Measurements from ENCODE around the gene FNBP1. TPM values are rescaled to one million over a fixed set of nuclear protein-coding genes. Genes with fewer than 3 reads are reported as not detected.
A peak's percentile ranks its signal among the peaks of the same experiment; 100 is the strongest.

Gene FNBP1
- total and polyA plus RNA-seq, 2 experiments from 2014 or later, result 26.6 to 28.8 TPM

DNA sequence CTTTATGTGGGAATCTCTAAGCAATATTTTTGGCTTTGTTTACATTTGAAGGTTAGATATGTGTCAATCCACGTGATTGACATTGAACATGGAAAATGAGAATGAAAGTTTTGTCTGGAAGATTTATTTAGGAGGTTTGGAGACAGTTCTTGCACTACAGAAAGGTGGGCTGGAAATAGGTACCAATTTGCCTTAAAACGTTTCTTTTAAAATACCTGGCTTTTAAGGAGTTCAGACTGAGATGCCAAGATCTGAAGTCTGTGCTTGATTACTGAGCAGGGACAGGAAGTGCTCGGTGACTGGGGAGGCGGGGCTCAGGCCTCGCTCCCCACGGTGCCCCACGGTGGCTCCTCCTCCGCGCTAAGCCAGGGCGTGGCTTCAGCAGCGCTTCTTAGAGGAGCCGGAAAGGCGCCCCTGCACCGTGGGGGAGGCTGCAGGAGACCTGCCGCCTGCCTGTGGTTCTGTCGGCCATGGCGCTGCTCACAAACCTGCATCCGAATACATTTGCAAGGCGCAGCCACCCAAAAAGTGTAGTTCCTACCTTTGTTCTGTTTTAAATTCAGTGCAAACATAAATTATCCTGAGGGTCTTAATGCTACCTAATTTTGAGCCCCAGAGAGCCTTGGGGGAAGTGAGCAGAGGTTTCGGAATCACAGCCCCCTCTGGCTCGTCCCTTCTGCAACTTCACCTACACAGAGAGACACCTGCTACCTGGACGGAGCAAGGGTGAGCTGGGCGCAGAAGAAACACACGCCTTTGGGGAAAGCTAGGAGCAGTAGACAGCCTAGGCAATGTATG is 158.6 kb downstream of the FNBP1 start:
- Histone ChIP-seq H4K20me1 (replicated peaks; ENCODE audit: insufficient read depth) (no peaks in the 10 kb centered on the region), H3K27me3 (ENCODE audit: insufficient read depth) (no peaks in the 10 kb centered on the region), H3K4me3 (peak overlapping the region; percentile 46), H2AFZ (peak overlapping the region; percentile 1; the same call in 1 of the 2 replicates), H3F3A (replicated peaks; ENCODE audit: low read depth) (peaks cover 23% of the 10 kb centered on the region), H3K36me3 (ENCODE audit: insufficient read depth) (no peaks in the 10 kb centered on the region), H3K4me1 (ENCODE audit: insufficient read depth) (peaks cover 44% of the 10 kb centered on the region), H3K9me2 (ENCODE audit: insufficient read depth) (no peaks in the 10 kb centered on the region), H3K4me2 (peak overlapping the region; percentile 76), H3K27ac (ENCODE audit: low read depth) (peak overlapping the region; percentile 71; the same call in 1 of the 2 replicates), H3K79me2 (replicated peaks; ENCODE audit: insufficient read depth) (no peaks in the 10 kb centered on the region)
- Mint-ChIP-seq H3K36me3 (ENCODE audit: low read depth) (peaks cover 8% of the 10 kb centered on the region; the same call in 1 of the 3 replicates), H3K4me3 (peak overlapping the region; percentile 66), H3K4me1 (peaks cover 59% of the 10 kb centered on the region), H3K27ac (peak overlapping the region; percentile 93), H3K27me3 (ENCODE audit: insufficient read depth, low read depth, poor library complexity) (peaks cover 22% of the 10 kb centered on the region), H3K9me3 (no peaks in the 10 kb centered on the region)
- ATAC-seq (peak; percentile 80), DNase-seq (ENCODE audit: low spot score) (peak; percentile 97)
- TF ChIP-seq ZNF331 (CRISPR knock-in tag; IDR thresholded peaks at IDR 0.05; ENCODE audit: low read depth) (no peak), POLR2AphosphoS5 (IDR thresholded peaks at IDR 0.05; ENCODE audit: low read depth) (peak; percentile 89)
- TF ChIP-seq, protein P1, sequence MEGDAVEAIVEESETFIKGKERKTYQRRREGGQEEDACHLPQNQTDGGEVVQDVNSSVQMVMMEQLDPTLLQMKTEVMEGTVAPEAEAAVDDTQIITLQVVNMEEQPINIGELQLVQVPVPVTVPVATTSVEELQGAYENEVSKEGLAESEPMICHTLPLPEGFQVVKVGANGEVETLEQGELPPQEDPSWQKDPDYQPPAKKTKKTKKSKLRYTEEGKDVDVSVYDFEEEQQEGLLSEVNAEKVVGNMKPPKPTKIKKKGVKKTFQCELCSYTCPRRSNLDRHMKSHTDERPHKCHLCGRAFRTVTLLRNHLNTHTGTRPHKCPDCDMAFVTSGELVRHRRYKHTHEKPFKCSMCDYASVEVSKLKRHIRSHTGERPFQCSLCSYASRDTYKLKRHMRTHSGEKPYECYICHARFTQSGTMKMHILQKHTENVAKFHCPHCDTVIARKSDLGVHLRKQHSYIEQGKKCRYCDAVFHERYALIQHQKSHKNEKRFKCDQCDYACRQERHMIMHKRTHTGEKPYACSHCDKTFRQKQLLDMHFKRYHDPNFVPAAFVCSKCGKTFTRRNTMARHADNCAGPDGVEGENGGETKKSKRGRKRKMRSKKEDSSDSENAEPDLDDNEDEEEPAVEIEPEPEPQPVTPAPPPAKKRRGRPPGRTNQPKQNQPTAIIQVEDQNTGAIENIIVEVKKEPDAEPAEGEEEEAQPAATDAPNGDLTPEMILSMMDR (conservative IDR thresholded peaks at IDR 0.05; ENCODE audit: low read depth in 2 of 2), result peak in 1 of 2 experiments; percentile 24; a peak in 1 of 4 replicates

DNA sequence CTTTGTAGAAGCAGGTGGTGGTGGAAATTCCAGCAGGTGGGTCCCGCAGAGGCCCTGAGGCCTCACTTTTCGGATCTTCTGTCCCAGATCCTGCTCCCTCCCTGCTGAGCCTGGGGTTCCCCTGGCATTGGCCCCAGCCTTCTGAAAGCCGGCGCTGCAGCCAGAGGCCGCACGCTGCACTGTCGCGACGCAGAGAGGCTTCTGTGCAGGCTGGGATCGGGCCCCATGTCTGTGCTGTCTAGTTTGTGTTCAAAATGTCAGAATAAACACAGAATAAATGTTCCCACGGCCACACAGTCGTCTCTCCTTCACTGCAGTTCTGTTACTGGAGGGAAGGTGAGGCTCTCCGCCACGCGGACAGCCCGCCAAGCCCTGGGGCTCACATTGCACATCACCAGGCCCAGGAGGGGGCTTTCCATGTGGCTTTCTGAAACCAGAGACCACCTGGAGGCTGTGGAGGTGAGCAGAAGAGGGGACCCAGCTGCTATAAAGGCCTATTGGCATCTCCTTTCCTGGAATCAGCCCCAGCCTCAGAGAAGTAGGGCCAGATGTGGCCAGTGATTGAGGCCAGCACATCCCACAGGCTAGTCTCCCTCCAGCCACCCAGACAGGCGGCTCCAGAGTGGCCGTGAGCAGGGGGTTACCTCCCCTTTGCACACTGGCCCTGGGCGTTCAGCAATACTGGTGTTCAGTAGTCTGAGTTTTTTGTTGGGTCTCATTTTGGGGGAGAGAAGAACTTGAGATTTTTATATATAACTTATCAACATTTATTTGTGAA is 161.3 kb downstream of the FNBP1 start:
- DNase-seq (ENCODE audit: low spot score) (no peak), ATAC-seq (no peak)
- Histone ChIP-seq H3K4me1 (ENCODE audit: insufficient read depth) (peaks cover 26% of the 10 kb centered on the region), H3K4me2 (no peak overlapping the region), H3F3A (replicated peaks; ENCODE audit: low read depth) (peaks cover 8% of the 10 kb centered on the region), H4K20me1 (replicated peaks; ENCODE audit: insufficient read depth) (no peaks in the 10 kb centered on the region), H3K36me3 (ENCODE audit: insufficient read depth) (no peaks in the 10 kb centered on the region), H3K79me2 (replicated peaks; ENCODE audit: insufficient read depth) (no peaks in the 10 kb centered on the region), H3K27me3 (ENCODE audit: insufficient read depth) (no peaks in the 10 kb centered on the region), H3K9me2 (ENCODE audit: insufficient read depth) (no peaks in the 10 kb centered on the region), H3K4me3 (no peak overlapping the region), H2AFZ (no peak overlapping the region), H3K27ac (ENCODE audit: low read depth) (no peak overlapping the region)
- no peaks in the 10 kb centered on the region for H3K9me3 Mint-ChIP-seq
- peaks cover 22% of the 10 kb centered on the region for H3K27me3 Mint-ChIP-seq (ENCODE audit: insufficient read depth, low read depth, poor library complexity)
- no peak overlapping the region for H3K27ac Mint-ChIP-seq
- peaks cover 37% of the 10 kb centered on the region for H3K4me1 Mint-ChIP-seq
- H3K4me3 Mint-ChIP-seq, result no peak overlapping the region
- TF ChIP-seq, protein P2, sequence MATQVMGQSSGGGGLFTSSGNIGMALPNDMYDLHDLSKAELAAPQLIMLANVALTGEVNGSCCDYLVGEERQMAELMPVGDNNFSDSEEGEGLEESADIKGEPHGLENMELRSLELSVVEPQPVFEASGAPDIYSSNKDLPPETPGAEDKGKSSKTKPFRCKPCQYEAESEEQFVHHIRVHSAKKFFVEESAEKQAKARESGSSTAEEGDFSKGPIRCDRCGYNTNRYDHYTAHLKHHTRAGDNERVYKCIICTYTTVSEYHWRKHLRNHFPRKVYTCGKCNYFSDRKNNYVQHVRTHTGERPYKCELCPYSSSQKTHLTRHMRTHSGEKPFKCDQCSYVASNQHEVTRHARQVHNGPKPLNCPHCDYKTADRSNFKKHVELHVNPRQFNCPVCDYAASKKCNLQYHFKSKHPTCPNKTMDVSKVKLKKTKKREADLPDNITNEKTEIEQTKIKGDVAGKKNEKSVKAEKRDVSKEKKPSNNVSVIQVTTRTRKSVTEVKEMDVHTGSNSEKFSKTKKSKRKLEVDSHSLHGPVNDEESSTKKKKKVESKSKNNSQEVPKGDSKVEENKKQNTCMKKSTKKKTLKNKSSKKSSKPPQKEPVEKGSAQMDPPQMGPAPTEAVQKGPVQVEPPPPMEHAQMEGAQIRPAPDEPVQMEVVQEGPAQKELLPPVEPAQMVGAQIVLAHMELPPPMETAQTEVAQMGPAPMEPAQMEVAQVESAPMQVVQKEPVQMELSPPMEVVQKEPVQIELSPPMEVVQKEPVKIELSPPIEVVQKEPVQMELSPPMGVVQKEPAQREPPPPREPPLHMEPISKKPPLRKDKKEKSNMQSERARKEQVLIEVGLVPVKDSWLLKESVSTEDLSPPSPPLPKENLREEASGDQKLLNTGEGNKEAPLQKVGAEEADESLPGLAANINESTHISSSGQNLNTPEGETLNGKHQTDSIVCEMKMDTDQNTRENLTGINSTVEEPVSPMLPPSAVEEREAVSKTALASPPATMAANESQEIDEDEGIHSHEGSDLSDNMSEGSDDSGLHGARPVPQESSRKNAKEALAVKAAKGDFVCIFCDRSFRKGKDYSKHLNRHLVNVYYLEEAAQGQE (IDR thresholded peaks at IDR 0.05; ENCODE audit: unreplicated experiment), result no peak
- TF ChIP-seq, protein P1 (conservative IDR thresholded peaks at IDR 0.05; ENCODE audit: low read depth in 2 of 2), result no peak
- TF ChIP-seq NANOG (IDR thresholded peaks at IDR 0.05; ENCODE audit: borderline replicate concordance) (no peak), JUNB (IDR thresholded peaks at IDR 0.05; ENCODE audit: unreplicated experiment) (no peak)
- no peaks in the 10 kb centered on the region for H3K36me3 Mint-ChIP-seq (ENCODE audit: low read depth)
